ENCODE results near the gene AGBL4. TPM values are rescaled to one million over a fixed set of nuclear protein-coding genes. Genes with fewer than 3 reads are reported as not detected.

The AGBL4 gene
- total RNA-seq, 1 donor from 2014 or later, result not detected

DNA sequence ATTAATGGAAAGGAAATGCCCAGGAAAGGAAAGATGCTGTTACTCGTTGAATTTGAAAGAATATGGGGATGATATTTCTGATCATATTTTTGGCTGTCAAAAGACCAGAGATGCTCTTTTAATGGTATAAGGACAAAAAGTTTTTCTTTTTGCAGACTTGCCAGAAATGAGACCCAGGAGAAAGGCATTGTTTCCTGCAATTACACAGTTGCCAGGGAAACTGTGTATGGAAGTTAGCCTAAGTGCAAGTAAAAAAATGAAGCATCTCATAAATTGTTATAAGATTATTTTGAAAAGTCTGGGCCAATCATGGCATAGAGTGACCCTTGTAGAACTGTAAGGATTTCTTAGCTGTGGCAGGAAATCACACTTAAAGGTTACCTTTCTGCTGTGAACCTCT is 1091.4 kb downstream of the AGBL4 start:
- TF ChIP-seq, protein P1, sequence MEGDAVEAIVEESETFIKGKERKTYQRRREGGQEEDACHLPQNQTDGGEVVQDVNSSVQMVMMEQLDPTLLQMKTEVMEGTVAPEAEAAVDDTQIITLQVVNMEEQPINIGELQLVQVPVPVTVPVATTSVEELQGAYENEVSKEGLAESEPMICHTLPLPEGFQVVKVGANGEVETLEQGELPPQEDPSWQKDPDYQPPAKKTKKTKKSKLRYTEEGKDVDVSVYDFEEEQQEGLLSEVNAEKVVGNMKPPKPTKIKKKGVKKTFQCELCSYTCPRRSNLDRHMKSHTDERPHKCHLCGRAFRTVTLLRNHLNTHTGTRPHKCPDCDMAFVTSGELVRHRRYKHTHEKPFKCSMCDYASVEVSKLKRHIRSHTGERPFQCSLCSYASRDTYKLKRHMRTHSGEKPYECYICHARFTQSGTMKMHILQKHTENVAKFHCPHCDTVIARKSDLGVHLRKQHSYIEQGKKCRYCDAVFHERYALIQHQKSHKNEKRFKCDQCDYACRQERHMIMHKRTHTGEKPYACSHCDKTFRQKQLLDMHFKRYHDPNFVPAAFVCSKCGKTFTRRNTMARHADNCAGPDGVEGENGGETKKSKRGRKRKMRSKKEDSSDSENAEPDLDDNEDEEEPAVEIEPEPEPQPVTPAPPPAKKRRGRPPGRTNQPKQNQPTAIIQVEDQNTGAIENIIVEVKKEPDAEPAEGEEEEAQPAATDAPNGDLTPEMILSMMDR (IDR thresholded peaks at IDR 0.05), result no peak
- H3K9me3 Mint-ChIP-seq (ENCODE audit: unreplicated experiment), result peaks cover 20% of the 10 kb centered on the region
- no peaks in the 10 kb centered on the region for H3K4me1 Mint-ChIP-seq (ENCODE audit: unreplicated experiment)

GRCh38 chr1:48931506-48932192 is 1092.1 kb downstream of the AGBL4 start:
- Mint-ChIP-seq H3K9me3 (ENCODE audit: unreplicated experiment) (peaks cover 20% of the 10 kb centered on the region), H3K27ac (ENCODE audit: unreplicated experiment) (no peak overlapping the region), H3K4me1 (ENCODE audit: unreplicated experiment) (no peaks in the 10 kb centered on the region), H3K27me3 (ENCODE audit: unreplicated experiment) (no peaks in the 10 kb centered on the region), H3K36me3 (ENCODE audit: unreplicated experiment) (no peaks in the 10 kb centered on the region), H3K4me3 (ENCODE audit: unreplicated experiment) (no peak overlapping the region)
- DNase-seq (ENCODE audit: extremely low spot score, unreplicated experiment), result no peak
- TF ChIP-seq, protein P1 (IDR thresholded peaks at IDR 0.05), result no peak

More for the DNA sequence above, 1091.4 kb downstream of the AGBL4 start:
- no peak overlapping the region for H3K4me3 Mint-ChIP-seq (ENCODE audit: unreplicated experiment)
- H3K27ac Mint-ChIP-seq (ENCODE audit: unreplicated experiment), result no peak overlapping the region
- no peaks in the 10 kb centered on the region for H3K36me3 Mint-ChIP-seq (ENCODE audit: unreplicated experiment)
- H3K27me3 Mint-ChIP-seq (ENCODE audit: unreplicated experiment), result no peaks in the 10 kb centered on the region
- no peak for DNase-seq (ENCODE audit: extremely low spot score, unreplicated experiment)

GRCh38 chr1:48930011-48930410 is 1093.7 kb downstream of the AGBL4 start:
- no peak for DNase-seq (ENCODE audit: extremely low spot score, unreplicated experiment)
- TF ChIP-seq, protein P1 (IDR thresholded peaks at IDR 0.05), result no peak
- Mint-ChIP-seq H3K4me3 (ENCODE audit: unreplicated experiment) (no peak overlapping the region), H3K27ac (ENCODE audit: unreplicated experiment) (no peak overlapping the region), H3K36me3 (ENCODE audit: unreplicated experiment) (no peaks in the 10 kb centered on the region), H3K9me3 (ENCODE audit: unreplicated experiment) (peaks cover 18% of the 10 kb centered on the region), H3K4me1 (ENCODE audit: unreplicated experiment) (no peaks in the 10 kb centered on the region), H3K27me3 (ENCODE audit: unreplicated experiment) (no peaks in the 10 kb centered on the region)

GRCh38 chr1:48924099-48924498 is 1099.7 kb downstream of the AGBL4 start:
- H3K36me3 Mint-ChIP-seq (ENCODE audit: unreplicated experiment), result no peaks in the 10 kb centered on the region
- no peak overlapping the region for H3K4me3 Mint-ChIP-seq (ENCODE audit: unreplicated experiment)
- no peak for DNase-seq (ENCODE audit: extremely low spot score, unreplicated experiment)
- H3K4me1 Mint-ChIP-seq (ENCODE audit: unreplicated experiment), result no peaks in the 10 kb centered on the region
- H3K27me3 Mint-ChIP-seq (ENCODE audit: unreplicated experiment), result no peaks in the 10 kb centered on the region
- peaks cover 4% of the 10 kb centered on the region for H3K9me3 Mint-ChIP-seq (ENCODE audit: unreplicated experiment)
- no peak overlapping the region for H3K27ac Mint-ChIP-seq (ENCODE audit: unreplicated experiment)
- TF ChIP-seq, protein P1 (IDR thresholded peaks at IDR 0.05), result no peak

DNA sequence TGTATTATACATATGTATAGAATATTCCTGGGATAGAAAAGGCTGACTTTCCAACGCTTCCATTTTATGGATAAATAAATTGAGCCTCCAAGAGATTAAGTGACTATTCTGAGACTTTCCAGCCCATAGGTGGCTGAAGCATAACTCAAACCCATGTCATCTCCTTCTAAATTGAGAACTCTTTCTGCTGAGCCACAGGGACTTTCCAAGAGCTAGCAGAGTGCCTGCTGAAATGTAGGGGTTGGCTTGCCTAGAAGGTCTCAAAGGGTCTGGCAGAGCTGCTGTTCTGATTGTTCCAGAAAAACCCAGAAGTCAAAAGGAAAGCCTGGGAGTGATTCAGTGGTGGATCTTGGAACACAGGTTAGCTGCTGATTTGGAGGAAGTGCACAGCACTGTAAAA is 1100.6 kb downstream of the AGBL4 start:
- H3K36me3 Mint-ChIP-seq (ENCODE audit: unreplicated experiment), result no peaks in the 10 kb centered on the region
- no peak for DNase-seq (ENCODE audit: extremely low spot score, unreplicated experiment)
- no peaks in the 10 kb centered on the region for H3K27me3 Mint-ChIP-seq (ENCODE audit: unreplicated experiment)
- no peak overlapping the region for H3K27ac Mint-ChIP-seq (ENCODE audit: unreplicated experiment)
- peaks cover 3% of the 10 kb centered on the region for H3K9me3 Mint-ChIP-seq (ENCODE audit: unreplicated experiment)
- TF ChIP-seq, protein P1 (IDR thresholded peaks at IDR 0.05), result no peak
- no peaks in the 10 kb centered on the region for H3K4me1 Mint-ChIP-seq (ENCODE audit: unreplicated experiment)
- no peak overlapping the region for H3K4me3 Mint-ChIP-seq (ENCODE audit: unreplicated experiment)

Measured in osteocyte (in vitro differentiated cells).